Gastroesophageal sphincter (tissue), 3 donors: ENCODE measurements around the gene JCHAIN.

Experiments used
- POLR2AphosphoS5 ChIP-seq: sonication (generic); formaldehyde crosslinking; IDR thresholded peaks from one replicate; pipeline ENCODE4 v1.6.1; 2017; ENCODE audit warnings: antibody characterized with exemption
- TF ChIP-seq, protein P1 (sequence below), 4 experiments: fragments of 200-600 bp in 2 of 4; fragments of 450-650 bp in 2 of 4; sonication (generic) in 1 of 4; IDR thresholded peaks; one replicate each; pipeline ENCODE4 v1.5.1; 2017 to 2019; ENCODE audit warnings: antibody characterized with exemption in 4 of 4, mild to moderate bottlenecking in 2 of 4, moderate library complexity in 2 of 4

DNA sequence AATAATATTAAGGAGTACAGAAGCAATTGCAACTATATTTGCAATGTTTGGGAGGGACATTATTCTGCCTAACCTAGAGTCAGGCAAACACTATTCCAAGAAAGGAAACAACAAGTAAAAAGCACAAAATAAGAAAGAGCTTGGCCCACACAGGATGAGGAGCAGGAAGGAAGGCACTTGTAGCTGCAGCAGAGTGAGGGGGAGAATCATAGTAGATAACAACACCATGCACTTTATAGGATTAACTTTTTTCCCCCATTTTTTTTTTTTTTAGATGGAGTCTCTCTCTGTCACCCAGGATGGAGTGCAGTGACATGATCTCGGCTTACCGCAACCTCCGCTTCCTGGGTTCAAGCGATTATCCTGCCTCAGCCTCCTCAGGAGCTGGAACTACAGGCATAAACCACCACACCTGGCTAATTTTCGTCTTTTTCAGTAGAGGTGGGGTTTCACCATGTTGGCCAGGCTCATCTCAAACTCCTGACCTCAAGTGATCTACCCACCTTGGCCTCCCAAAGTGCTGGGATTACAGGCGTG is 10.3 kb upstream of the JCHAIN start:
- TF ChIP-seq POLR2AphosphoS5, result no peak
- TF ChIP-seq, protein P1, sequence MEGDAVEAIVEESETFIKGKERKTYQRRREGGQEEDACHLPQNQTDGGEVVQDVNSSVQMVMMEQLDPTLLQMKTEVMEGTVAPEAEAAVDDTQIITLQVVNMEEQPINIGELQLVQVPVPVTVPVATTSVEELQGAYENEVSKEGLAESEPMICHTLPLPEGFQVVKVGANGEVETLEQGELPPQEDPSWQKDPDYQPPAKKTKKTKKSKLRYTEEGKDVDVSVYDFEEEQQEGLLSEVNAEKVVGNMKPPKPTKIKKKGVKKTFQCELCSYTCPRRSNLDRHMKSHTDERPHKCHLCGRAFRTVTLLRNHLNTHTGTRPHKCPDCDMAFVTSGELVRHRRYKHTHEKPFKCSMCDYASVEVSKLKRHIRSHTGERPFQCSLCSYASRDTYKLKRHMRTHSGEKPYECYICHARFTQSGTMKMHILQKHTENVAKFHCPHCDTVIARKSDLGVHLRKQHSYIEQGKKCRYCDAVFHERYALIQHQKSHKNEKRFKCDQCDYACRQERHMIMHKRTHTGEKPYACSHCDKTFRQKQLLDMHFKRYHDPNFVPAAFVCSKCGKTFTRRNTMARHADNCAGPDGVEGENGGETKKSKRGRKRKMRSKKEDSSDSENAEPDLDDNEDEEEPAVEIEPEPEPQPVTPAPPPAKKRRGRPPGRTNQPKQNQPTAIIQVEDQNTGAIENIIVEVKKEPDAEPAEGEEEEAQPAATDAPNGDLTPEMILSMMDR (IDR thresholded peaks at IDR 0.05), result no peak
